SKM-1 treated with dmso at 0.1 percent for 144 hours (cell line): Measurements from ENCODE around the gene C1orf198.
"Not testable (repeated sequence)": the region's sequence is repeated elsewhere in the genome, so short reads cannot be mapped to it uniquely, and the experiment has no call there.

Source experiments
- DNase-seq: peaks from one replicate; lab custom pipeline; 2025; ENCODE audit not compliant: unreplicated experiment; lab: John Stamatoyannopoulos, UW

The C1orf198 gene

DNA sequence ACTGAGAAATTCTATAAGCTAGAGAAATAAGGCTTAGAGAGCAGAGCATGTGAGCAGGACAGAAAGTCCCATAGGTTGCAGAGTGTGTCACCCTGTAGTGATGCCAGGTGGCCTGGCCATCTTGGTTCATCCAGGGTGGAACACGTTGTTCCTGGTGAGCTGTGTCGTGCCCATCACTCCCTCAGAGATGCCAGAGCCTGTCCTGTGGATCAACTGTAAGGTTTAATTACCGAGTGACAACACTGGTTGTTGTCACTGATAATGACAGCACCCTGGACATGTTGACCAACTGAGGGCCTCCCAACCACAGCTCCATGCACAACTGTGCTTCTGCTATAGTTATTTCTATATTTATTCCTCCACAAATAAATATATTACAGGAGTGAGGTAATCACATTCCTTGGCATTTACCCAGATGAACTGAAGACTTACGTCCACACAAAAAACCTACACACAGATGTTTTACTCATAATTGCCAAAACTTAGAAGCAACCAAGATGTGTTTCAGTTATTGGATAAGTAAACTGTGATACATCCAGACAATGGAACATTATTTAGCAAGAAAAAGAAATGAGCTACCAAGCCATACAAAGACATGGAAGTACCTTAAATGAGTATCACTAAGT is 6.2 kb downstream of the C1orf198 start:
- no peak for DNase-seq

- DNase-seq: no peak
Measured at GRCh38 chr1:230861489-230861888, 6.8 kb downstream of the C1orf198 start.

DNA sequence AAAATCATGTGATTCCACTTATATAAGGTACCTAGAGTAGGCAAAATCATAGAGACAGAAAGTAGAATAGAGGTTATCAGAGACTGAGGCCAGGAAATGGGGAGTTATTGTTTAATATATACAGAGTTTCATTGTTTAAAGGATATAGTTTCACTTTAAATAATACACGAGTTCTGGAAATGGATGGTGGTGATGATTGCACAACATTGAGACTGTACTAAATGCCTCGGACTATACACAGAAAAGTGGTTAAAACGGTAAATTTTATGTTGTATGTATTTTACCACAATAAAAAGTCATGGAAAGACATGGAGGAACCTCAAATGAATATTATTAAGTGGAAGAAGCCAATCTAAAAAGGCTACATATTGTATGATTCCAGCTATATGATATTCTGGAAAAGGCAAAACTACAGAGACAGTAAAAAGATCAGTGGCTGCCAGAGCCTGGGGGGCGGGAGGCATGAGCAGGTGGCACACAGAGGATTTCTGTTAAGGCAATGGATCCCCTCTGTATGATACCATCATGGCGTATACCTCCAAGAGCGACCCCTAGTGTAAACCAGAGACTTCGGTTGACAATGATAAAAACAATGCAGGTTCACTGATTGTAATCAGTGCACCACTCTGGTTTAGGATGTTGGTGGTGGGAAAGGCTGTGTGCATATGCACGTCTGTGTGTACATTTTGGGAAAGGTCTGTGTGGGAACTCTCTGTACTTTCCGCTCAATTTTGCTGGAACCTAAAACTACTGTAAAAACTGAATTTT is 7.5 kb downstream of the C1orf198 start:
- DNase-seq: no peak

DNA sequence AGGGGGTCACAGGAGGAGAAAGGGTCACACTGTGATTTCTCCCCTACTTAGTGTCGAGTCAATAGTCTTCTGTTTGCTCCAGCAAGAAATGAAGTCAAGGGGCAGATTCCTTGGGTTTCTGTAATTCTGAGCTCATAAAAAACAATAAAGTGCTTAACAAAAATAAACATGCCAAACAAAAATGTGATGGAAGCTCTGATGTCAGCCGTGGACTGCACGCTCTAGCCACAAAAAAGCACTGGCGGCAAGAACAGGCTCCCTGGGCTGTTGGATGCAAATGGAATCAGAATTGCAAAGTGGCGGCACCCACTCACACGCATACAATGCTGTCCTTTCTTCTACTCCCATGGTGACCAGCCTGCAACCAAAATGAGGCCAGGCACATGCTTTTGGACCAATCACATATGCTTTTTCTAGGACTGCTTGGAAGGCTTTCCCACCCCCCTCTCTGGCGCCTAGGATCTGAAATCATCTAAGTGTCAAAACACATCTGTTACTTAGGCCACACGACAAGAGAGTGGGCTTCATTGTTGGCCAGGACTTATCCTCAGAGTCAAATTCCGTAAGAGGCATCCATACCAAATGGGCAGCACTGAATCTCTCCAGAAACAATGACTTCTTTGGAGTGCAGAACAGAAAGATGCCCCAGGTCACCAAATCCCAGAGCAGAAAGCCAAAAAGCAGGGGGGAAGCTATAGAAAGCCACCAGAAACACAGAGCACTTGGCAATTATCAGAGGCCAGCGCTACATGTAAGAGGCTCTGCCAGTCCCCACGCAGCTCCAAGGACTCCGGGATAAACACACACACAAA is 9.2 kb downstream of the C1orf198 start:
- no peak for DNase-seq

DNA sequence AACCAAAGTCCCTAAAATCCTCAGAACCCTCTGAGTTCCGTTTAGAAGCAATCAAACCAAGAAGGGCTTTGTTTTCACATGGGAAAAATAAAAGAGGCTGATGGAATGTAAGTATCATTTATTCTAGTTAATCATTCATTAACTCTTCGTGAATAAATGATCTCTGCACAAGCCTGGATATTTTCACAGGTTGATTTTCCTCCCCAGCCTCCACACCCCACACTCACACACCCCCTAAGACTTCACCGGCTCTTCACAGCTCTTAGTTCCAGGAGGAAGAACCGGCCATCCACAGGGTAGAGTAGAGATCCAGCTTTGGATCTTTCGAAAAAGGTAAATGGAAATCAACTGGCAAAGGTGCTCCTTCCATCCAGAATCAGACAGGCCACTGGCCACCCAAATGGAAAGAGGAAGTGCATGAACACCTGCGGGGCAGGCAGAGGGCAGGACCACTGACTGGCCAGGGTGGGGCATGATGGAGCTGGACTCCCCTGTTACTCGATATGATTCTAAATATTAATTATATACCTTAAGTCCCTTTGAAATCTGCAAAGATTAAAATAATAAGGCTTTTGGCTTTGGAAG is 10.0 kb downstream of the C1orf198 start:
- no peak for DNase-seq

GRCh38 chr1:230857822-230858221 is 10.5 kb downstream of the C1orf198 start:
- DNase-seq: no peak

GRCh38 chr1:230857077-230857476 is 11.2 kb downstream of the C1orf198 start:
- no peak for DNase-seq

GRCh38 chr1:230855886-230856285 is 12.4 kb downstream of the C1orf198 start:
- no peak for DNase-seq

DNA sequence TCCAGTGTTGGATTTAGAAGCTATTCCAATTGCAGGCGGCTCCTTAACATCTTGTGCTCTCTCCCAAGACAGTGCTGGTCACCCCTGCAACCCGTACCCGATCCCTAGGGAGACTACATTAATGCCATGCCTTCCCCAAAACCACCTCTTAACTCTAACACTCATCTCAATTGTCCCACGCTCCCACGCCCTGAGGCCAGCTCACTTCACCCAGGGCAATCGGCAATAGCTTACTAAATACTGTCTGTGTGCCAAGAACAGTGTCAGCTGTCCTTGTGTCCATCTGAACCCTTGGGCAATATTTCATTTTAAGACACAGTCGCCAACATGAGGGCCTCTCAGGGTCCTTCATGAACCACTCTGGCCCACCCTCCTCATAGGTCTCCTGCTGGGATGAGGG is 13.9 kb downstream of the C1orf198 start:
- DNase-seq: no peak

GRCh38 chr1:230853731-230854130 is 14.6 kb downstream of the C1orf198 start:
- no peak for DNase-seq

DNA sequence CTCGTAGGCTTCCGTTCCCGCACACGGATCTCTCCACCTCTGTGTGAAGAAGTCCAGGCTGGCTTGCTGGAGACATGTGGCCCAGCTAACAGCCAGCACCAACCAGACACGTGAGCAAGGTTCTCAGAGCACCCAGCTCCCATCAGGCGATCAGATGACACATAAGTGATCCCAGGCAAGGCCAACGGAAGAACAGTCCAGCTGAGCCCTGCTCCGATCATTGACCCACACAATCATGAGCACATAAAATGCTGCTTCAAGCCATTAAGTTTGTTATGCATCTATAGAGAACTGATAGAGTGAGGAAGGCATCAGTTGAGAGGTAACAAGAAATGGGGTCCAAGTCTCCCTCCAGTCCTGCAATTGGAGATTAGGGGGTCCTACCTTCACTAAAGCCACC is 15.4 kb downstream of the C1orf198 start:
- no peak for DNase-seq

DNA sequence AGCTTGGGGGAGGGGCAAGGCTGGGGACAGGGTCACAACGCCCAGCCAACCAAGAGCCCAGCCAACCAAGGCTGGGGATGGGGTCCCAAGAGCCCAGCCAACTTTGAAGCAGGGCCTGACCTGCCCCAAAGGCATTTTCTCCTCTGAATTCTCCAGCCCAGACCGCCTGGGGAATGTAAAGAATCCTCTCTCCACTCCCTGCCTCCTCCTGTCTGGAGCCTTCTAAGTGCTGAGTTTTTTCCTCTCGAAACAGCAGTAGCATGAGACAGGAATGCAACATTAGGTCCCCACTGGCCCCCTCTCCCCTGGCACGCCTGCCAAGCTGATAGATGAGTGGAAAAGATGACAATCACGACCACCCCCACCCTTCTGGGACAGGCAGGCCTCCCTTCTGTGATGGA is 17.0 kb downstream of the C1orf198 start:
- no peak for DNase-seq

DNA sequence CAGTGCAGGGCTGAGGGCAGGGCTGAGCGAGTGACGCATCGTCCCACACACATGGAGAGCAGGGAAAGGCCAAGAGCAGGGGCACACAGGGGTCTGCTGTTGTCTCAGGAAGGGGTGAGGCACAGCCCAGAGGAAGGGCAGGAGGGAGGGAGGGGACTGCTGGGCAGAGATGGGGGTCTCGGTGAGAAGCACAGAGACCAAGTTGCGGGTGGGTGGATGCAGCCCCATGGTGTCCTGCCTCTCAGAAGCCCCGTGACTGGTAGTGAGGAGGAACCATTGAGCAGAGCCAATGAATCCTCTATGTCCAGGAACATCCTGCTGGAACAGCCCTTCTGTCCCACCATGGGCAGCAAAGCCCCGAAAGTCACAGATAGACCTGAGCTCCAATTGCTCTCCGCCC is 17.8 kb downstream of the C1orf198 start:
- DNase-seq: no peak

DNA sequence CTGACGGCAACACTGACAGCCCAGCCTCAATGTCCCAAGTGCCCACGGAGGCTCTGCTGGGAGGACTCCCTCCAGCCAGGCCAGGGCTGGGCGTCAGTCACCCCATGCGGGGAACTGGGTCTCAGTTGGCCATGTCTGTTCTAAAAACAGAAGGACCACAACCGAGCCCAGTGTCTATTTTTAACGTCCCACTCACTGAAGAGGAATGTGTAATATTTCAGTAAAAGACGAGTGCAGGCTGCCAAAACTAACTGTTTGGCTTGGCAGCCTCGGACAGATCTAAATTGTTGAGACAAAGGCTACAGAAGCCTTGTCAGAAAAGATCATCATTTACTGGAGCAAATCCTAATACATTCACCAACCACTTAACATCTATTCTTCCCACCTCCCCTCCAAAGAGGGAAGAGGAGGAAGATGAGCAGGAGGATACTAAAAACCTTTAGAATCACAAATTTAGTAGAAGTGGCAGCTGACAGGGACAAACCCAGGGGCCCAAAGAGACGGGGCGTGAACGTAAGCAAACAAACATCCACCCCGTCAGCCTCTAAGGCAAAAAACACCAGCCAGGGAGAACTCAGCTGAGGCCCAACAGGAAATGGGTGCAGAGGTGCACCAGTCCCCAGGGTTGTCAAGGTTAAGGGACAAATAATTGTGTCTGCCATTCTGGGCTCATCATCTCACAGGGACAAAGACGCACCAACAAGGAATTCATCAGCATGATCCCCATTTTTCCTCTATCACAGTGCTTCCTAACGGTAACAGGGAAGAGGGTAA is 18.7 kb downstream of the C1orf198 start:
- DNase-seq: no peak

DNA sequence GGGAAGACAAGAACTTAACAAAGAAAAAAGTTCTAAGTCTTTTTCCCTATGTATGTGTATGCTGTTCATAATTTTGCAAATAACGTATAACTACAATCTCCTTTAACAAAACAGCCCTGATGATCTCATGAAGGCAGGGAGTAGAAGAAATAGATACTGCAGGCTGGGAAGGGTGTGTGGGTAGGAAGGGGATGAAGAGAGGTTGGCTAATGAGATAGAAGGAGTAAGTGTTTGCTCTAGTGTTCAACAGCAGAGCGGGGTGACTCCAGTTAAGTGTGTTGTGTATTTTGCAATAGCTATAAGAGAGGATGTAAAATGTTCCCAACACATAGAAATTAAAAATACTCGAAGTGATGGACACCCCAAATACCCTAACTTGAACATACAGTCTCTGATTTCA is 20.1 kb downstream of the C1orf198 start:
- no peak for DNase-seq

- DNase-seq: not testable (repeated sequence)
Measured at GRCh38 chr1:230845184-230845583, 23.1 kb downstream of the C1orf198 start.

DNA sequence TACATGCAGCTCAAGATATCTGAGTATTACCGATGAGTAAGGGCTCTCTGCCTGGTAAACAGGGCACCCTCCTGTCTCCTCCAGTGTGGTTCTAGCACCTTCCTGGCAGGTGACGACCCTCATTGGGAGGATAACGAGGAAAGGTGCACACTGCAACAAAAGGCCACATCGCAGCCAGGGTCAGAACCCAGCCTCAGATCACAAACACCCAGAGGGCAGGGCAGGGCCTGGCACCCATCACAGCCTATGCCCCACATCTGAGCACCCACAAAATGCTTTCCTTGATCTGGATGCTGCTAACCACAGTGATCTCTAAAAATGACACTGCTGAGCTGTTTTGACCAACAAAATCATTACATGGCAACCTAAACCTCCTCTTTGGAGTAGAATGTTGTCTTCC is 23.8 kb downstream of the C1orf198 start:
- DNase-seq: no peak

DNA sequence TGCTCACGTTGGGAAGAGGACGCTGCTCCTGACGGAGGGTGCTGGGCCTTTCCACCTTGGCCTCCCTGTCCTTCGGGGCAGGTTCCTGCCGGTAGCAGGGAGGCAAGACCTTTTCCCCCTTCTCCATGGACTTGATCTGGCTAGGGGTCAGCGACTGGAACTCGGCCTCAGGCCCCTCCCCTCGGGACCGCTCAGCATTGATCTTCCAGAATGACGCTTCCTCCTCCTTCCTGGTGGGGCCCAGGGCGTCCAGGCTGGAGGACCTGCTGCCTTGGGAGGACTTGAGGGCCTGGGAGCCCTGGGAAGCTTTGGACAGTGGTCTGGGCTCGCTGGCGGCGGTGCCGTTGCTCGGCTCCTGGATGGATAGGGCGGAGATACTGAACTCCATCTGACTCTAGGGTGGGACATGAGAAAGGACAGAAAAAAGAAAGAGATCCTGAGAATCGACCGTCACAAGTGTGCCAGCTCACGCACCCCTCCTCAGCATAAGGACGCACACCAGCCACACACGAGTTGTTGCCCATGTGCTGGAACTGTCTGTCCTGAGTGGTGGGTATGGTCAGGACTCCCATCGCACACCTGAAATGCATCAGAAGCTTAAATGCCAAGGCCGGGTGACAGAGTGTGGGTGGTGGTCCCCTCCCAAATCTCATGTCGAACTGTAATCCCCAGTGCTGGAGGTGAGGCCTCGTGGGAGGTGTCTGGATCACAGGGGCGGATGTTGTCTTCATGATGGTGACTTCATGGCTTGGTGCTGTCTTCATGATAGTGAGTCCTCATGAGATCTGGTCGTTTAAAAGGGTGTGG is 24.6 kb downstream of the C1orf198 start:
- no peak for DNase-seq

DNA sequence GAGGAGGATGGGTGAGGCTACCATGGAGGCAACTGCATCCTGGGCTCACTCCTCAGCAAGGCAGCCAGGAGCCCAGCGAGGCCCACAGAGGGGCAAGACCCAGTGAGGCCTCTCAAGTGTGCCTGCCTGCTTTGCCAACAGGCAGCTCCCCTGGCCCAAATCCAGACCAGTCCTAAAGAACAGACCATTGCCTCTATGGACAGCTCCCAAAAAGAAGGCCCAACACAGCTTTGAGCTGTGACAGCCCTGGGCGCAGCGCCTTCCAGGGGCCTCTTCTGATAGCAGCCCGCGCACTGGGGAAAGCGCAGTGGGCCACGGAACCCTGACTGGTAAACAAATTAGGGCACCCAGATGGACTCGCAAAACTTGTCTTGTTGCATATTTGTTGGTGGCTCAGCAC is 25.5 kb downstream of the C1orf198 start:
- DNase-seq: no peak

DNA sequence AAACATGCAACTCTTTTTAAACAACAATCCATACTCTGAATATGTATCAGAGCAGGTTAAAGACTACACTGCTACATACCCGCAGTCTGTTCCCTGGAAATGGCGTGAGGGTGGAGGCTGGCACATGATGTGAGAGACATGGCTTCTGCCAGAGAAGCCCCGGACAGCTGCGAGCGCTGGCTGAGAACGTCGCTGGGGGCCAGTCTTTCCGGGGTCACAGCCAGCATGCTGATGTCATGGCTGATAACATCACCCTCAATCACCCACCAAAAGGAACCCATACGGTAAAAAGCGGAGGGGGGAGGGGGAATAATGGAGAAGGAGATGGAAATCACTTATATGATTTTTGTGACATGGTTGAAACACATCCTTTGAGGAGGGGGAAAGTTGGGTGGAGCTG is 29.1 kb downstream of the C1orf198 start:
- no peak for DNase-seq
